Transverse colon (tissue), 4 donors: Measurements from ENCODE around the gene EVI5. TPM values are rescaled to one million over a fixed set of nuclear protein-coding genes. Genes with fewer than 3 reads are reported as not detected.

Experiments used
- DNase-seq: peaks from one replicate; pipeline ENCODE4 v3.0.0-alpha.2; 2019
- H3K27ac ChIP-seq, 4 donors: fragments of 200-600 bp; sonication (generic); 2 replicates each; pipeline ENCODE4 v1.5.1; 2016 to 2018; ENCODE audit warnings: inconsistent platforms in 4 of 4
- H3K27me3 ChIP-seq: fragments of 200-600 bp; sonication (generic); 2 replicates; pipeline ENCODE4 v1.5.1; 2017; ENCODE audit warnings: inconsistent platforms
- H3K36me3 ChIP-seq, 4 donors: fragments of 200-600 bp; sonication (generic); 2 replicates each; pipeline ENCODE4 v1.5.1; 2017 to 2019; ENCODE audit warnings: inconsistent platforms in 4 of 4
- H3K4me1 ChIP-seq, 4 donors: fragments of 200-600 bp; sonication (generic); 2 replicates each; pipeline ENCODE4 v1.5.1; 2017 to 2020; ENCODE audit warnings: inconsistent platforms in 4 of 4
- H3K4me3 ChIP-seq, 4 donors: fragments of 200-600 bp; sonication (generic); 1 replicate in 1 of 4; 2 replicates in 3 of 4; pipeline versions ENCODE4 v1.5.1 to v1.6.1; 2017 to 2019; ENCODE audit warnings: inconsistent platforms in 4 of 4
- H3K9me3 ChIP-seq, 2 donors: fragments of 200-600 bp; sonication (generic); 2 replicates each; pipeline ENCODE4 v1.5.1; 2017 to 2019; ENCODE audit warnings: inconsistent platforms in 2 of 2
- CTCF ChIP-seq, 5 experiments: fragments of 200-600 bp in 3 of 5; fragments of 450-650 bp in 2 of 5; sonication (generic) in 3 of 5; IDR thresholded peaks; 1 replicate in 2 of 5; 2 replicates in 3 of 5; pipeline ENCODE4 v1.5.1; 2016 to 2017; ENCODE audit warnings: antibody characterized with exemption in 5 of 5, inconsistent platforms in 3 of 5, mild to moderate bottlenecking in 2 of 5, moderate library complexity in 1 of 5
- EP300 ChIP-seq: sonication (generic); formaldehyde crosslinking; IDR thresholded peaks from one replicate; pipeline ENCODE4 v1.6.1; 2017; ENCODE audit warnings: antibody characterized with exemption, low read depth
- POLR2A ChIP-seq: fragments of 450-650 bp; IDR thresholded peaks from one replicate; pipeline ENCODE4 v1.6.1; 2016; ENCODE audit warnings: antibody characterized with exemption, mild to moderate bottlenecking, moderate library complexity
- POLR2AphosphoS5 ChIP-seq, 3 donors: sonication (generic); formaldehyde crosslinking; IDR thresholded peaks; one replicate each; pipeline ENCODE4 v1.6.1; 2016; ENCODE audit warnings: antibody characterized with exemption in 3 of 3
- WGBS, 2 donors: methylation state at CpG; one replicate each; pipeline ENCODE4 v1.1.5; 2018; ENCODE audit warnings: low coverage in 1 of 2; 5-methylcytosine and 5-hydroxymethylcytosine counted together
- in situ Hi-C, 4 donors: fragments of 200-750 bp; cut with MboI; loops; one replicate each; pipeline versions ENCODE4 v1.15.0 to v1.15.1; 2017; ENCODE audit warnings: low sequenced_read_pairs in 3 of 4, low pct_ligation_motif_present in 1 of 4, low pct_unique_long_range_greater_than_20kb in 1 of 4
- intact Hi-C: fragments of 100-400 bp; cut with DNase I; formaldehyde crosslinking; loops from one replicate; pipeline ENCODE4 v1.15.1; 2023; ENCODE audit warnings: low total_unique reads
- total RNA-seq, 4 donors: library from RNA; depleted of rRNA; stranded (reverse); fragments of >200 nt; gene quantifications; one replicate each; pipeline ENCODE4 v1.1.0, GENCODE V29; 2016

EVI5 gene
- total RNA-seq, 4 donors from 2014 or later: 10.5 to 57.6 (median 15.3) TPM

GRCh38 chr1:92792340-92792782 is 7.5 kb upstream of the EVI5 start:
- H3K4me3 ChIP-seq: no peak overlapping the region
- H3K9me3 ChIP-seq: no peaks in the 10 kb centered on the region
- in situ Hi-C loops: no loop called here
- no peak for DNase-seq
- H3K36me3 ChIP-seq: no peaks in the 10 kb centered on the region
- H3K4me1 ChIP-seq: peaks cover 0 to 4% (median 0%) of the 10 kb centered on the region in 4 donors
- no peak for TF ChIP-seq EP300
- TF ChIP-seq POLR2A: no peak
- no peak for TF ChIP-seq CTCF (IDR thresholded peaks at IDR 0.05)
- TF ChIP-seq POLR2AphosphoS5 (IDR thresholded peaks at IDR 0.05): no peak
- no peaks in the 10 kb centered on the region for H3K27me3 ChIP-seq
- intact Hi-C loops: no loop called here
- no peak overlapping the region for H3K27ac ChIP-seq
- WGBS, 2 donors: 40 to 65% methylated on average over 3 of the region's 3 CpGs

- 59 to 71% methylated on average over 7 of the region's 7 CpGs for WGBS, 2 donors
- no peak for DNase-seq
- in situ Hi-C loops: no loop called here
- Histone ChIP-seq H3K27me3 (no peaks in the 10 kb centered on the region), H3K4me1 (peaks cover 0 to 4% (median 0%) of the 10 kb centered on the region in 4 donors), H3K4me3 (no peak overlapping the region), H3K9me3 (no peaks in the 10 kb centered on the region), H3K27ac (no peak overlapping the region), H3K36me3 (no peaks in the 10 kb centered on the region)
- intact Hi-C loops: no loop called here
- no peak for TF ChIP-seq POLR2AphosphoS5 (IDR thresholded peaks at IDR 0.05)
- TF ChIP-seq CTCF (IDR thresholded peaks at IDR 0.05): no peak
- TF ChIP-seq POLR2A: no peak
- TF ChIP-seq EP300: no peak
Observed at GRCh38 chr1:92791487-92792066, 6.7 kb upstream of the EVI5 start.

GRCh38 chr1:92790867-92791266 is 6.0 kb upstream of the EVI5 start:
- no peak for TF ChIP-seq POLR2A
- TF ChIP-seq EP300: no peak
- no peak for TF ChIP-seq POLR2AphosphoS5 (IDR thresholded peaks at IDR 0.05)
- no peak for TF ChIP-seq CTCF (IDR thresholded peaks at IDR 0.05)
- WGBS, 2 donors: 82% methylated on average over 2 of the region's 2 CpGs; no CpG with 5 or more reads in 1 of the 2 donors
- intact Hi-C loops: no loop called here
- no peak overlapping the region for H3K27ac ChIP-seq
- in situ Hi-C loops: no loop called here
- no peaks in the 10 kb centered on the region for H3K9me3 ChIP-seq
- H3K27me3 ChIP-seq: no peaks in the 10 kb centered on the region
- no peaks in the 10 kb centered on the region for H3K36me3 ChIP-seq
- no peak overlapping the region for H3K4me3 ChIP-seq
- DNase-seq: no peak
- H3K4me1 ChIP-seq: peaks cover 0 to 4% (median under 1%) of the 10 kb centered on the region in 4 donors

- intact Hi-C loops: no loop called here
- Histone ChIP-seq H3K36me3 (no peaks in the 10 kb centered on the region), H3K4me1 (peaks cover 3 to 6% (median 4%) of the 10 kb centered on the region in 4 donors), H3K4me3 (no peak overlapping the region), H3K9me3 (no peaks in the 10 kb centered on the region), H3K27me3 (no peaks in the 10 kb centered on the region), H3K27ac (no peak overlapping the region)
- in situ Hi-C loops: no loop called here
- no peak for TF ChIP-seq POLR2A
- TF ChIP-seq CTCF (IDR thresholded peaks at IDR 0.05): no peak
- no peak for TF ChIP-seq EP300
- TF ChIP-seq POLR2AphosphoS5 (IDR thresholded peaks at IDR 0.05): no peak
- DNase-seq: no peak
Observed at GRCh38 chr1:92790081-92790480, 5.2 kb upstream of the EVI5 start.
